OCI-LY7 (cell line): ENCODE measurements around the gene KLF12.
A peak's percentile ranks its signal among the peaks of the same experiment; 100 is the strongest.

ENCODE experiments used
- CTCF ChIP-seq: fragments of 200-600 bp; sonication (generic); conservative IDR thresholded peaks from 2 replicates; pipeline ENCODE4 v1.5.1; 2014; ENCODE audit warnings: mild to moderate bottlenecking, antibody characterized with exemption, low read length, moderate library complexity, mixed read lengths
- EZH2phosphoT487 ChIP-seq: fragments of 200-600 bp; sonication (generic); IDR thresholded peaks from 2 replicates; pipeline ENCODE4 v1.6.1; 2018; ENCODE audit warnings: low read depth, borderline replicate concordance, mild to moderate bottlenecking, mixed run types, antibody characterized with exemption, low read length, moderate library complexity, mixed read lengths

GRCh38 chr13:74133657-74134201, 475 bp downstream of the KLF12 start:
- 0 out of 2 replicates have a peak, but pooled peaks have one; percentile 14 for TF ChIP-seq CTCF
- TF ChIP-seq EZH2phosphoT487: no peak
